ENCODE measurements around the gene PLEKHA3.
"Not testable (repeated sequence)": the region's sequence is repeated elsewhere in the genome, so short reads cannot be mapped to it uniquely, and the experiment has no call there.

The PLEKHA3 gene

GRCh38 chr2:178525460-178525859, 45.2 kb downstream of the PLEKHA3 start:
- not testable (repeated sequence) for DNase-seq

GRCh38 chr2:178526256-178526655, 46.0 kb downstream of the PLEKHA3 start:
- DNase-seq = no peak

GRCh38 chr2:178527592-178527991, 47.3 kb downstream of the PLEKHA3 start:
- DNase-seq = no peak

- DNase-seq = no peak
Observed at GRCh38 chr2:178528647-178529046, 48.4 kb downstream of the PLEKHA3 start.

GRCh38 chr2:178529194-178529593, 48.9 kb downstream of the PLEKHA3 start:
- no peak for DNase-seq

- DNase-seq = no peak
Observed at GRCh38 chr2:178530131-178530530, 49.9 kb downstream of the PLEKHA3 start.

GRCh38 chr2:178530625-178531142, 50.4 kb downstream of the PLEKHA3 start:
- DNase-seq = peak; percentile 61

- DNase-seq = no peak
Observed at GRCh38 chr2:178531168-178531567, 50.9 kb downstream of the PLEKHA3 start.

- no peak for DNase-seq
Observed at GRCh38 chr2:178536037-178536436, 55.8 kb downstream of the PLEKHA3 start.

- DNase-seq = no peak
Observed at GRCh38 chr2:178542161-178542560, 61.9 kb downstream of the PLEKHA3 start.

- no peak for DNase-seq
Observed at GRCh38 chr2:178542569-178542968, 62.3 kb downstream of the PLEKHA3 start.

- DNase-seq = no peak
Observed at GRCh38 chr2:178550352-178550751, 70.1 kb downstream of the PLEKHA3 start.

GRCh38 chr2:178553047-178553446, 72.8 kb downstream of the PLEKHA3 start:
- DNase-seq = no peak
